EH (cell line): ENCODE results near the gene IRF3.

Experiments used
- DNase-seq: peaks from one replicate; pipeline ENCODE4 v3.0.0-alpha.2; 2015; ENCODE audit warnings: low read depth

The IRF3 gene

DNA sequence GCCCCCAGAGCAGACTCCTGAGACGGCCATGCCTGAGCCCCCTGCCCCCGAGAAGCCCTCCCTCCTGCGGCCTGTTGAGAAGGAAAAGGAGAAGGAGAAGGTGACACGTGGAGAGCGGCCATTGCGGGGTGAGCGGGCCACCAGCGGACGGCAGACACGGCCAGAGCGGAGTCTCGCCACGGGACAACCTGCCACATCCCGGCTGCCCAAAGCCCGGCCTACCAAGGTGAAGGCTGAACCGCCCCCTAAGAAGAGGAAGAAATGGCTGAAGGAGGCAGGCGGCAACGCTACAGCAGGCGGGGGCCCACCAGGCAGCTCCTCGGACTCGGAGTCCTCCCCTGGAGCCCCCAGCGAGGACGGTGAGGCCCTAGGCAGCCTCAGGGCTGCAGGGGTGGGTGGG lies 49.8 kb downstream of the IRF3 start:
- DNase-seq, result no peak

DNA sequence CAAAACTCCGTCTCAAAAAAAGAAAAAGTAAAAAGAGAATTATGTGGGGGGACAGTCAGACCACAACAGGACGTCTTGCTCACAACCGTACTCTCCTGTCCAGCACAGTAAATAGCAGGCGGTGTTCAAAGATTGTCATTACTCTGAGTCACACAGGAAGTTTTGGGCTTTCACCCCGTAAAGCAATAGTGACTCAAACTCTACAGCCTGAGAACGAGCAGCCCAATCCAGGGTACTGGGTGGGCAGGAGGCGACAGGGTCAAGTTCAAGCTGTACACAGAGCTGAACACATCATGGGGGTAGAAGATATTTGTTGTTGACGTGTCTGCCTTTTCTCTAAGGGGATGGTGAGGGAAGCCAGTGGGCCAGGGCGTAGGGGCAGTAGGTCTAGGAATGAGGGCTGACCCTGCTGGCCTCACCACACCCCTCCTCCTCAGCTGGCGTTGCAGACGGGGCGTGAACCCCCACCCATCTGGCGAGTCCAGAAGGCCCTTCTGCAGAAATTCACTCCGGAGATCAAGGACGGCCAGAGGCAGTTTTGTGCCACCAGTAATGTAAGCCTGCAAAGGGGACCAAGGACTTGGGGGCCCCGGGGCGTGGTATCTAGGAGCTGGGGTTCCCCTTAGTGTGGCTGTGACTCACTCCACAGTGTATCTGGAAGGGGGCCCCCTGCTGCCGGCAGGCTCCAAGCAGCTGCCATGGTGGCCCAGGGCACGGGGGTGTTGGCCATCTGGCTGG lies 51.4 kb downstream of the IRF3 start:
- peak; percentile 92 for DNase-seq

DNA sequence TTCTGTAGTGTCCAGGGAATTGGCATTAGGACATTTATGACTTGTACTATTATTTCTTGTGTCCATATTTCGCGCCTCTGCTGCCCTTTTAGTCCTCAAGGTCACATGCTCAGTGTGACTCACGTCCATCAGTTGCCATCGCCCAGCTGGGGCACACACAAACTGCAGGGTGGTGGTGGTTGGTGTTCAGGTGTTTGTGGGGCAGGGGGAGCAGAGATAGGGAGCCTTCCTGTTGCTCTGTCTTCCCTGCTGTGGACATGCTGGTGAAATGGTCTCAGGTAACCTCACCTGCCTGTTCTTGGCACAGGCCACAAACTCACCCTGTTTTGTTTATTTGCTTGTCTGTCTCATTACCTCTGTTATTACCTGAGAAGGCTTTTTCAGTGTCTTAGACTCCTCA lies 52.3 kb downstream of the IRF3 start:
- DNase-seq, result peak; percentile 52
